Endothelial cell of umbilical vein (primary cell): ENCODE data around the gene MYH16. TPM values are rescaled to one million over a fixed set of nuclear protein-coding genes. Genes with fewer than 3 reads are reported as not detected.

Source experiments
- BruUV-seq: library from RNA; stranded (reverse); fragments of 400-500 nt; replicated peaks from 2 replicates; lab custom pipeline; 2021; lab: Mats Ljungman, UMichigan
- CTCF ChIA-PET: fragments of 300-600, 350-600 bp; sonication (Branson Sonifier 250); formaldehyde crosslinking; loops from one replicate; lab custom pipeline; 2021; ENCODE audit warnings: antibody characterized with exemption, inconsistent platforms; lab: Charles Lee
- POLR2A ChIA-PET: fragments of 300-600, 350-600 bp; sonication (Branson Sonifier 250); formaldehyde crosslinking; loops from one replicate; lab custom pipeline; 2021; ENCODE audit warnings: antibody characterized with exemption, inconsistent platforms; lab: Charles Lee
- DNase-seq: peaks from one replicate; pipeline ENCODE4 v3.0.0-alpha.2; 2011; ENCODE audit warnings: low read depth, low spot score
- FAIRE-seq: peaks from 2 replicates; lab custom pipeline; 2011; peaks lifted over from hg19 to GRCh38; lab: Jason Lieb, UNC
- H2AFZ ChIP-seq: 2 replicates; pipeline ENCODE4 v1.6.0; 2012; ENCODE audit warnings: low read depth, low read length, control low read depth, inconsistent platforms
- H3K27ac ChIP-seq: 2 replicates; pipeline ENCODE4 v1.5.1; 2011; ENCODE audit warnings: low read depth, mild to moderate bottlenecking, control low read depth, low read length, moderate library complexity; ENCODE audit not compliant: insufficient read depth
- H3K27me3 ChIP-seq, 2 experiments: 2 replicates each; pipeline versions ENCODE4 v1.6.0 to v1.6.1; 2011; ENCODE audit warnings: low read length in 2 of 2, mixed read lengths in 1 of 2; ENCODE audit not compliant: control insufficient read depth in 2 of 2, insufficient read depth in 2 of 2
- H3K36me3 ChIP-seq, 2 experiments: 2 replicates in 1 of 2; 3 replicates in 1 of 2; pipeline ENCODE4 v1.5.1; 2011; ENCODE audit warnings: low read length in 2 of 2, mild to moderate bottlenecking in 1 of 2, moderate library complexity in 1 of 2; ENCODE audit not compliant: control insufficient read depth in 2 of 2, insufficient read depth in 2 of 2; ENCODE audit errors: extremely low read depth in 1 of 2
- H3K4me1 ChIP-seq: 3 replicates; pipeline ENCODE4 v1.5.1; 2011; ENCODE audit warnings: mild to moderate bottlenecking, low read length; ENCODE audit not compliant: control insufficient read depth, insufficient read depth; ENCODE audit errors: extremely low read depth
- H3K4me2 ChIP-seq: 2 replicates; pipeline ENCODE4 v1.6.1; 2011; ENCODE audit warnings: low read length, control low read depth, mixed read lengths; ENCODE audit not compliant: insufficient read depth
- H3K4me3 ChIP-seq, 3 experiments: fragments of 200-600 bp in 1 of 3; sonication (generic), shearing (Covaris generic) in 1 of 3; replicated peaks in 1 of 3; 2 replicates each; pipeline ENCODE4 v1.5.1; 2011 to 2016; ENCODE audit warnings: control low read depth in 3 of 3, low read length in 3 of 3, mild to moderate bottlenecking in 2 of 3, inconsistent platforms in 1 of 3, low read depth in 1 of 3, moderate library complexity in 1 of 3; ENCODE audit not compliant: insufficient read depth in 1 of 3
- H3K79me2 ChIP-seq: 2 replicates; pipeline ENCODE4 v1.6.0; 2012; ENCODE audit warnings: low read length, inconsistent platforms; ENCODE audit not compliant: control insufficient read depth, insufficient read depth
- H3K9ac ChIP-seq: replicated peaks from 2 replicates; pipeline ENCODE3; 2011; ENCODE audit warnings: low read length, control low read depth; ENCODE audit not compliant: insufficient read depth; ENCODE audit errors: extremely low read depth
- H3K9me1 ChIP-seq: replicated peaks from 3 replicates; pipeline ENCODE4 v1.6.0; 2011; ENCODE audit warnings: mild to moderate bottlenecking, low read length; ENCODE audit not compliant: control insufficient read depth, insufficient read depth; ENCODE audit errors: extremely low read depth
- H3K9me3 ChIP-seq: replicated peaks from 2 replicates; pipeline ENCODE4 v1.5.1; 2012; ENCODE audit warnings: low read length, inconsistent platforms; ENCODE audit not compliant: control insufficient read depth, insufficient read depth
- H4K20me1 ChIP-seq: replicated peaks from 2 replicates; pipeline ENCODE3; 2011; ENCODE audit warnings: mild to moderate bottlenecking, low read length; ENCODE audit not compliant: control insufficient read depth, insufficient read depth; ENCODE audit errors: extremely low read depth
- EZH2 ChIP-seq: IDR thresholded peaks from 2 replicates; pipeline ENCODE4 v1.6.1; 2012; ENCODE audit warnings: borderline replicate concordance, low read depth, mild to moderate bottlenecking, moderate library complexity, low read length, inconsistent platforms; ENCODE audit not compliant: severe bottlenecking
- FOS ChIP-seq: IDR thresholded peaks from 2 replicates; pipeline ENCODE4 v1.6.1; 2011; ENCODE audit warnings: mild to moderate bottlenecking, low read length, moderate library complexity, borderline replicate concordance; ENCODE audit not compliant: insufficient read depth
- GATA2 ChIP-seq: IDR thresholded peaks from 2 replicates; pipeline ENCODE4 v1.7.0; 2011; ENCODE audit warnings: low read depth, mild to moderate bottlenecking, moderate library complexity, mixed read lengths, low read length; ENCODE audit not compliant: insufficient read length, insufficient read depth
- JUN ChIP-seq: IDR thresholded peaks from 2 replicates; pipeline ENCODE4 v1.6.1; 2011; ENCODE audit warnings: borderline replicate concordance, low read depth; ENCODE audit not compliant: insufficient read length, insufficient read depth
- MYC ChIP-seq: IDR thresholded peaks from one replicate; pipeline ENCODE4 v1.6.1; 2011; ENCODE audit warnings: mild to moderate bottlenecking, low read depth, low read length
- POLR2A ChIP-seq: IDR thresholded peaks from 2 replicates; pipeline ENCODE4 v1.6.1; 2012; ENCODE audit warnings: low read depth, mild to moderate bottlenecking, control low read depth, low read length
- POLR2AphosphoS5 ChIP-seq: IDR thresholded peaks from 2 replicates; pipeline ENCODE4 v1.6.1; 2012; ENCODE audit warnings: low read depth, mild to moderate bottlenecking, control low read depth, low read length, moderate library complexity; ENCODE audit not compliant: insufficient read depth
- dilution Hi-C: fragments of 300-500 bp; cut with MboI; formaldehyde crosslinking; loops from one replicate; pipeline ENCODE4 v1.15.0; 2019; ENCODE audit warnings: low sequenced_read_pairs; ENCODE audit not compliant: extremely low pct_ligation_motif_present
- intact Hi-C: fragments of 100-400 bp; cut with micrococcal nuclease; formaldehyde crosslinking; loops from one replicate; pipeline ENCODE4 v1.10.0; 2022
- polyA plus RNA-seq, 4 experiments: library from polyadenylated mRNA; depleted of rRNA in 3 of 4; stranded (reverse) in 3 of 4; unstranded in 1 of 4; fragments of >200 nt; gene quantifications; 2 replicates each; pipeline versions ENCODE4 v1.2.1 to v1.2.3, GENCODE V29; 2011 to 2012; ENCODE audit warnings: missing spikeins in 1 of 4
- total RNA-seq: library from RNA; stranded (reverse); gene quantifications from 2 replicates; pipeline ENCODE4 v1.2.3, GENCODE V29; 2021
- TF ChIP-seq, protein P1 (sequence below), 2 donors: IDR thresholded peaks; 1 replicate in 1 of 2; 2 replicates in 1 of 2; pipeline ENCODE4 v1.5.1; 2011; ENCODE audit warnings: low read length in 2 of 2, mild to moderate bottlenecking in 2 of 2, moderate library complexity in 2 of 2, control low read depth in 1 of 2, inconsistent platforms in 1 of 2, low read depth in 1 of 2; ENCODE audit not compliant: insufficient read depth in 1 of 2; ENCODE audit errors: extremely low read depth in 1 of 2
- TF ChIP-seq, protein P2 (sequence below): IDR thresholded peaks from 2 replicates; pipeline ENCODE4 v1.6.1; 2011; ENCODE audit not compliant: insufficient read depth, insufficient read length

MYH16 gene
- total and polyA plus RNA-seq, 2 donors (not counting 3 experiments of a cell fraction or from before 2014, with no cell fraction given) = 0.01 to 0.11 TPM

GRCh38 chr7:99255463-99255862, 17.2 kb upstream of the MYH16 start:
- no peak overlapping the region for H2AFZ ChIP-seq
- FAIRE-seq = no peak

More at GRCh38 chr7:99255463-99255862, 17.2 kb upstream of the MYH16 start:
- H4K20me1 ChIP-seq = no peaks in the 10 kb centered on the region
- H3K4me3 ChIP-seq = no peak overlapping the region
- H3K9ac ChIP-seq = no peak overlapping the region
- POLR2A ChIA-PET = no interaction called here
- H3K9me1 ChIP-seq = no peaks in the 10 kb centered on the region
- DNase-seq = no peak
- TF ChIP-seq EZH2 (no peak), MYC (no peak), POLR2A (no peak), POLR2AphosphoS5 (no peak), FOS (no peak), GATA2 (no peak), JUN (no peak)
- TF ChIP-seq, protein P1, sequence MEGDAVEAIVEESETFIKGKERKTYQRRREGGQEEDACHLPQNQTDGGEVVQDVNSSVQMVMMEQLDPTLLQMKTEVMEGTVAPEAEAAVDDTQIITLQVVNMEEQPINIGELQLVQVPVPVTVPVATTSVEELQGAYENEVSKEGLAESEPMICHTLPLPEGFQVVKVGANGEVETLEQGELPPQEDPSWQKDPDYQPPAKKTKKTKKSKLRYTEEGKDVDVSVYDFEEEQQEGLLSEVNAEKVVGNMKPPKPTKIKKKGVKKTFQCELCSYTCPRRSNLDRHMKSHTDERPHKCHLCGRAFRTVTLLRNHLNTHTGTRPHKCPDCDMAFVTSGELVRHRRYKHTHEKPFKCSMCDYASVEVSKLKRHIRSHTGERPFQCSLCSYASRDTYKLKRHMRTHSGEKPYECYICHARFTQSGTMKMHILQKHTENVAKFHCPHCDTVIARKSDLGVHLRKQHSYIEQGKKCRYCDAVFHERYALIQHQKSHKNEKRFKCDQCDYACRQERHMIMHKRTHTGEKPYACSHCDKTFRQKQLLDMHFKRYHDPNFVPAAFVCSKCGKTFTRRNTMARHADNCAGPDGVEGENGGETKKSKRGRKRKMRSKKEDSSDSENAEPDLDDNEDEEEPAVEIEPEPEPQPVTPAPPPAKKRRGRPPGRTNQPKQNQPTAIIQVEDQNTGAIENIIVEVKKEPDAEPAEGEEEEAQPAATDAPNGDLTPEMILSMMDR (IDR thresholded peaks at IDR 0.05; ENCODE audit: extremely low read depth in 1 of 2, insufficient read depth in 1 of 2, low read depth in 1 of 2, low read length in 2 of 2) = no peak
- TF ChIP-seq, protein P2, sequence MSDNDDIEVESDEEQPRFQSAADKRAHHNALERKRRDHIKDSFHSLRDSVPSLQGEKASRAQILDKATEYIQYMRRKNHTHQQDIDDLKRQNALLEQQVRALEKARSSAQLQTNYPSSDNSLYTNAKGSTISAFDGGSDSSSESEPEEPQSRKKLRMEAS = no peak
- no peaks in the 10 kb centered on the region for H3K9me3 ChIP-seq
- H3K27me3 ChIP-seq = peaks cover 5 to 7% of the 10 kb centered on the region in 2 experiments
- CTCF ChIA-PET = no interaction called here
- BruUV-seq = no TSS peak
- no peak overlapping the region for H3K27ac ChIP-seq
- H3K36me3 ChIP-seq = no peaks in the 10 kb centered on the region
- dilution Hi-C loops (no loop called here), intact Hi-C loops (no loop called here)
- no peaks in the 10 kb centered on the region for H3K4me1 ChIP-seq
- no peak overlapping the region for H3K4me2 ChIP-seq
- no peaks in the 10 kb centered on the region for H3K79me2 ChIP-seq
